Stimulated activated CD4-positive, alpha-beta T cell treated with anti-CD3 and anti-CD28 coated beads, Interleukin-1b, Interleukin-23, amount 100 ng/mL, for 48 hours (primary cell): ENCODE measurements around the gene ACBD6.

Experiments used
- DNase-seq: peaks from one replicate; pipeline ENCODE4 v3.0.0-alpha.2; 2020

ACBD6 gene

GRCh38 chr1:180524915-180525714 lies 22.7 kb upstream of the ACBD6 start:
- no peak for DNase-seq

GRCh38 chr1:180524160-180524914 lies 22.0 kb upstream of the ACBD6 start:
- DNase-seq = no peak

- no peak for DNase-seq
Measured at GRCh38 chr1:180522213-180522515, 19.8 kb upstream of the ACBD6 start.

GRCh38 chr1:180521474-180522212 lies 19.3 kb upstream of the ACBD6 start:
- no peak for DNase-seq

GRCh38 chr1:180519846-180520245 lies 17.5 kb upstream of the ACBD6 start:
- no peak for DNase-seq

GRCh38 chr1:180515857-180516388 lies 13.5 kb upstream of the ACBD6 start:
- DNase-seq = peak; percentile 54

- no peak for DNase-seq
Measured at GRCh38 chr1:180515364-180515763, 13.0 kb upstream of the ACBD6 start.

- no peak for DNase-seq
Measured at GRCh38 chr1:180513531-180513930, 11.2 kb upstream of the ACBD6 start.

GRCh38 chr1:180510882-180511281 lies 8.5 kb upstream of the ACBD6 start:
- DNase-seq = no peak

GRCh38 chr1:180508725-180509097 lies 6.3 kb upstream of the ACBD6 start:
- DNase-seq = no peak

GRCh38 chr1:180507795-180508724 lies 5.7 kb upstream of the ACBD6 start:
- DNase-seq = no peak

GRCh38 chr1:180505732-180506335 lies 3.5 kb upstream of the ACBD6 start:
- DNase-seq = no peak

GRCh38 chr1:180504186-180504585 lies 1.8 kb upstream of the ACBD6 start:
- DNase-seq = no peak

- DNase-seq = no peak
Measured at GRCh38 chr1:180503280-180503862, 994 bp upstream of the ACBD6 start.

- peak; percentile 53 for DNase-seq
Measured at GRCh38 chr1:180501865-180502360, 464 bp downstream of the ACBD6 start.

GRCh38 chr1:180500689-180501088 lies 1.7 kb downstream of the ACBD6 start:
- no peak for DNase-seq

GRCh38 chr1:180498594-180498993 lies 3.8 kb downstream of the ACBD6 start:
- no peak for DNase-seq

- DNase-seq = no peak
Measured at GRCh38 chr1:180497826-180498225, 4.6 kb downstream of the ACBD6 start.

- no peak for DNase-seq
Measured at GRCh38 chr1:180494370-180494769, 8.0 kb downstream of the ACBD6 start.

- DNase-seq = no peak
Measured at GRCh38 chr1:180489976-180490375, 12.4 kb downstream of the ACBD6 start.

- DNase-seq = no peak
Measured at GRCh38 chr1:180489313-180489712, 13.1 kb downstream of the ACBD6 start.
